K562 (cell line): Measurements from ENCODE around the gene ACTRT2. TPM values are rescaled to one million over a fixed set of nuclear protein-coding genes. Genes with fewer than 3 reads are reported as not detected.

Experiments used
- ATAC-seq: fragments of 200-7000 bp; cut with Tn5 transposase; 3 replicates; pipeline ENCODE4 v1.9.1; 2020; ENCODE audit warnings: moderate library complexity
- BruUV-seq: library from RNA; stranded (reverse); fragments of 400-500 nt; replicated peaks from 2 replicates; lab custom pipeline; 2021; lab: Mats Ljungman, UMichigan
- CTCF ChIA-PET: fragments of 300-600 bp; formaldehyde crosslinking; extraction: SDS; loops from one replicate; lab custom pipeline; 2021; ENCODE audit warnings: low intra/inter-chr PET ratio; lab: Yijun Ruan, JAX
- POLR2A ChIA-PET: fragments of 300-600, 350-650 bp; sonication (Branson Sonifier 250); formaldehyde crosslinking; extraction: SDS; loops from one replicate; lab custom pipeline; 2021; ENCODE audit warnings: antibody characterized with exemption, inconsistent platforms; lab: Yijun Ruan, JAX
- DNase-seq, 4 experiments: peaks; one replicate each; pipeline versions ENCODE4 v3.0.0 to v3.0.0-alpha.2; 2011 to 2018; ENCODE audit warnings: low spot score in 3 of 4, mixed read lengths in 3 of 4; ENCODE audit errors: extremely low read depth in 1 of 4
- FAIRE-seq: peaks from 2 replicates; lab custom pipeline; 2011; peaks lifted over from hg19 to GRCh38; lab: Jason Lieb, UNC
- H2AFZ ChIP-seq: 2 replicates; pipeline ENCODE4 v1.6.0; 2011; ENCODE audit warnings: low read depth, low read length, control low read depth, inconsistent platforms
- H3K27ac ChIP-seq: fragments of 200-600 bp; 3 replicates; pipeline ENCODE4 v1.8.0; 2011; ENCODE audit warnings: low read depth, mild to moderate bottlenecking, control low read depth, inconsistent platforms, low read length, moderate library complexity, mixed read lengths; ENCODE audit errors: extremely low read depth
- H3K27me3 ChIP-seq, 2 experiments: fragments of 300-600 bp in 1 of 2; 2 replicates in 1 of 2; 3 replicates in 1 of 2; pipeline versions ENCODE4 v1.6.0 to v1.8.0; 2011; ENCODE audit warnings: inconsistent platforms in 2 of 2, low read length in 2 of 2, mild to moderate bottlenecking in 1 of 2, mixed read lengths in 1 of 2, moderate library complexity in 1 of 2; ENCODE audit not compliant: control insufficient read depth in 2 of 2, insufficient read depth in 2 of 2
- H3K36me3 ChIP-seq: fragments of 300-600 bp; 3 replicates; pipeline ENCODE4 v1.8.0; 2011; ENCODE audit warnings: mild to moderate bottlenecking, low read length, inconsistent platforms; ENCODE audit not compliant: control insufficient read depth, insufficient read depth
- H3K4me1 ChIP-seq, 2 experiments: fragments of 200-600 bp in 1 of 2; replicated peaks in 1 of 2; 2 replicates in 1 of 2; 3 replicates in 1 of 2; pipeline versions ENCODE4 v1.5.1 to v1.8.0; 2011; ENCODE audit warnings: inconsistent platforms in 2 of 2, low read length in 2 of 2, mild to moderate bottlenecking in 1 of 2, mixed read lengths in 1 of 2, moderate library complexity in 1 of 2; ENCODE audit not compliant: control insufficient read depth in 2 of 2, insufficient read depth in 2 of 2
- H3K4me2 ChIP-seq: 2 replicates; pipeline ENCODE4 v1.6.1; 2011; ENCODE audit warnings: low read length, control low read depth, inconsistent platforms, mixed read lengths; ENCODE audit not compliant: insufficient read depth
- H3K4me3 ChIP-seq: fragments of 200-600 bp; sonication (generic), shearing (Covaris generic); 2 replicates; pipeline ENCODE4 v1.5.1; 2016; ENCODE audit warnings: control low read depth, inconsistent platforms
- H3K79me2 ChIP-seq: fragments of 200-600 bp; 3 replicates; pipeline ENCODE4 v1.8.0; 2011; ENCODE audit warnings: low read length, inconsistent platforms; ENCODE audit not compliant: control insufficient read depth, insufficient read depth
- H3K9ac ChIP-seq, 2 experiments: 2 replicates each; pipeline versions ENCODE4 v1.6.0 to v1.6.1; 2011; ENCODE audit warnings: low read depth in 2 of 2, low read length in 2 of 2, control low read depth in 1 of 2, inconsistent platforms in 1 of 2, mild to moderate bottlenecking in 1 of 2, mixed read lengths in 1 of 2; ENCODE audit not compliant: insufficient read depth in 1 of 2
- H3K9me1 ChIP-seq: one replicate; pipeline ENCODE4 v1.6.0; 2011; ENCODE audit warnings: inconsistent platforms, mild to moderate bottlenecking, low read length, moderate library complexity; ENCODE audit not compliant: control insufficient read depth, insufficient read depth
- H3K9me3 ChIP-seq: replicated peaks from 2 replicates; pipeline ENCODE4 v1.5.1; 2011; ENCODE audit warnings: low read depth, low read length, inconsistent platforms; ENCODE audit not compliant: control insufficient read depth, insufficient read depth
- H4K20me1 ChIP-seq: replicated peaks from 2 replicates; pipeline ENCODE4 v1.6.1; 2011; ENCODE audit warnings: low read length, inconsistent platforms, mixed read lengths; ENCODE audit not compliant: control insufficient read depth, insufficient read depth
- ATF6 ChIP-seq: sonication (generic); formaldehyde crosslinking; IDR thresholded peaks from 2 replicates; pipeline ENCODE4 v1.4.0; 2020; ENCODE audit warnings: mild to moderate bottlenecking, missing genetic modification reagents
- ZNF232 ChIP-seq: sonication (generic); formaldehyde crosslinking; IDR thresholded peaks from 2 replicates; pipeline ENCODE4 v1.8.0; 2022; ENCODE audit warnings: mild to moderate bottlenecking, missing genetic modification reagents
- ZNF551 ChIP-seq: fragments of 250-450 bp; sonication (Bioruptor Pico); IDR thresholded peaks from 2 replicates; pipeline ENCODE4 v1.5.0; 2021; ENCODE audit warnings: mild to moderate bottlenecking, moderate library complexity
- WGBS: fragments of 100-300 bp; shearing (Covaris generic); methylation state at CpG from one replicate; pipeline ENCODE4 v1.1.6; 2016; ENCODE audit warnings: low coverage, mixed read lengths; ENCODE audit not compliant: insufficient coverage; ENCODE audit errors: missing lambda C conversion rate; 5-methylcytosine and 5-hydroxymethylcytosine counted together
- in situ Hi-C: fragments of 300-500 bp; cut with MboI; formaldehyde crosslinking; loops from 4 replicates; pipeline ENCODE4 v1.15.0; 2018; ENCODE audit warnings: inconsistent platforms, mixed read lengths
- intact Hi-C: fragments of 100-400 bp; cut with micrococcal nuclease; formaldehyde crosslinking; loops from 2 replicates; pipeline ENCODE4 v1.14.2; 2022
- polyA plus RNA-seq, 8 experiments: library from polyadenylated mRNA; depleted of rRNA in 4 of 8; stranded (reverse) in 5 of 8; unstranded in 3 of 8; fragments of >200 nt; fragmentation: Nextera tagmentation in 2 of 8; fragmentation: Illumina TruSeq in 1 of 8; extraction: Ambion mirVana in 2 of 8; extraction: Trizol in 1 of 8; gene quantifications; 2 replicates each; pipeline versions ENCODE4 v1.2.1 to v1.2.3, GENCODE V29; 2011 to 2014; ENCODE audit warnings: inconsistent platforms in 1 of 8, missing spikeins in 1 of 8
- total RNA-seq, 7 experiments: library from RNA; depleted of rRNA in 6 of 7; stranded (reverse); fragments of >200 nt in 6 of 7; fragmentation: Illumina TruSeq in 2 of 7; extraction: Trizol in 2 of 7; gene quantifications; 2 replicates each; pipeline versions ENCODE4 v1.2.1 to v1.2.3, GENCODE V29; 2011 to 2021; ENCODE audit warnings: low replicate concordance in 1 of 7
- TF ChIP-seq, protein P1 (sequence below): sonication (generic); formaldehyde crosslinking; IDR thresholded peaks from 2 replicates; pipeline ENCODE4 v1.8.1; 2023; ENCODE audit warnings: mild to moderate bottlenecking, missing genetic modification reagents
- TF ChIP-seq, protein P2 (sequence below), 2 experiments: fragments of 450-650 bp in 1 of 2; sonication (generic) in 1 of 2; formaldehyde crosslinking in 1 of 2; IDR thresholded peaks; 2 replicates each; pipeline versions ENCODE4 v1.7.1 to v1.9.0; 2016 to 2022; ENCODE audit warnings: inconsistent platforms in 1 of 2, mild to moderate bottlenecking in 1 of 2, missing genetic modification reagents in 1 of 2

Gene ACTRT2
- total and polyA plus RNA-seq, 9 of the 15 experiments (the other 6 are each of a cell fraction or from before 2014, with no cell fraction given): not detected

DNA sequence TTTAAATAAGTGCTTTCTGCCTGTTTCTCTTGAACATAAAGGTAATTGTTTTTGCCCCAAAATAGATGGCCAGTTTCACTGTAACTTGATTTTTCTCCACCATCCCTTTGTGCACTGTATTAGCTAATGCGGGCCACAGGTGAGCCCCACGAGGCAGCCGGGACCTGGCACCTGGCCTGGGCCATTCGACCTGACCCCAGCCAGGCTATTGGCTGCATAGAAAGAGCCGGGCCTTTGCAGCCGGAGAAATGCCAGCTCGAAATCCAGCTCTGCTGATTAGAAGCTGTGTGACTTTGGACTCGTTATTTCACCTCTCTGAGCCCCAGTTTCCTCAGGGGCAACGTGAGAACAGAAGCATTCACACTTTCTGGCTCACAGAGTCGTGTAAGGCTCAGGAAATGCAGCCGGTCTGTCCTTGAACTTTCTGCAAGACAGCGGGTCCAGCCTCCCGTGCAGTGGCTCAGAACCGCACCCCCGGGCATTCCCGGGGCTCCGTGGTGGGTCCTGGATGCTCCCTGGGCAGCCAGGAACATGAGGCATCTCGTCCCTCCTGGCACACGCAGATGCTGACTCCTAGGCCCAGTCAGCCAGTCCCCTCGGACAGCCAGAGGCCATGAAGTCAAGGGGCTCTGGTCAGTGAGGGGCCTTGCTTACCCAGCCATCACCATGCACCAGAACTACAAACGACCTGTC, 37.4 kb upstream of the ACTRT2 start:
- no peak for ATAC-seq
- FAIRE-seq: no peak
- no peak for DNase-seq
- Histone ChIP-seq H3K9me1 (no peaks in the 10 kb centered on the region), H3K4me2 (no peak overlapping the region), H3K9ac (no peak overlapping the region), H3K4me3 (no peak overlapping the region), H3K9me3 (no peaks in the 10 kb centered on the region), H2AFZ (no peak overlapping the region), H3K27me3 (peaks cover 13 to 40% of the 10 kb centered on the region in 2 experiments; a peak in 4 of 5 replicates), H3K27ac (no peak overlapping the region), H3K79me2 (no peaks in the 10 kb centered on the region), H3K4me1 (no peaks in the 10 kb centered on the region; a peak in 1 of 5 replicates), H3K36me3 (no peaks in the 10 kb centered on the region), H4K20me1 (no peaks in the 10 kb centered on the region; the same call in 1 of the 2 replicates)
- CTCF ChIA-PET: no interaction called here
- BruUV-seq: no TSS peak
- TF ChIP-seq, protein P1, sequence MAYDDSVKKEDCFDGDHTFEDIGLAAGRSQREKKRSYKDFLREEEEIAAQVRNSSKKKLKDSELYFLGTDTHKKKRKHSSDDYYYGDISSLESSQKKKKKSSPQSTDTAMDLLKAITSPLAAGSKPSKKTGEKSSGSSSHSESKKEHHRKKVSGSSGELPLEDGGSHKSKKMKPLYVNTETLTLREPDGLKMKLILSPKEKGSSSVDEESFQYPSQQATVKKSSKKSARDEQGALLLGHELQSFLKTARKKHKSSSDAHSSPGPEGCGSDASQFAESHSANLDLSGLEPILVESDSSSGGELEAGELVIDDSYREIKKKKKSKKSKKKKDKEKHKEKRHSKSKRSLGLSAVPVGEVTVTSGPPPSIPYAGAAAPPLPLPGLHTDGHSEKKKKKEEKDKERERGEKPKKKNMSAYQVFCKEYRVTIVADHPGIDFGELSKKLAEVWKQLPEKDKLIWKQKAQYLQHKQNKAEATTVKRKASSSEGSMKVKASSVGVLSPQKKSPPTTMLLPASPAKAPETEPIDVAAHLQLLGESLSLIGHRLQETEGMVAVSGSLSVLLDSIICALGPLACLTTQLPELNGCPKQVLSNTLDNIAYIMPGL (CRISPR knock-in tag): no peak
- TF ChIP-seq ZNF232 (CRISPR knock-in tag): no peak
- TF ChIP-seq, protein P2, sequence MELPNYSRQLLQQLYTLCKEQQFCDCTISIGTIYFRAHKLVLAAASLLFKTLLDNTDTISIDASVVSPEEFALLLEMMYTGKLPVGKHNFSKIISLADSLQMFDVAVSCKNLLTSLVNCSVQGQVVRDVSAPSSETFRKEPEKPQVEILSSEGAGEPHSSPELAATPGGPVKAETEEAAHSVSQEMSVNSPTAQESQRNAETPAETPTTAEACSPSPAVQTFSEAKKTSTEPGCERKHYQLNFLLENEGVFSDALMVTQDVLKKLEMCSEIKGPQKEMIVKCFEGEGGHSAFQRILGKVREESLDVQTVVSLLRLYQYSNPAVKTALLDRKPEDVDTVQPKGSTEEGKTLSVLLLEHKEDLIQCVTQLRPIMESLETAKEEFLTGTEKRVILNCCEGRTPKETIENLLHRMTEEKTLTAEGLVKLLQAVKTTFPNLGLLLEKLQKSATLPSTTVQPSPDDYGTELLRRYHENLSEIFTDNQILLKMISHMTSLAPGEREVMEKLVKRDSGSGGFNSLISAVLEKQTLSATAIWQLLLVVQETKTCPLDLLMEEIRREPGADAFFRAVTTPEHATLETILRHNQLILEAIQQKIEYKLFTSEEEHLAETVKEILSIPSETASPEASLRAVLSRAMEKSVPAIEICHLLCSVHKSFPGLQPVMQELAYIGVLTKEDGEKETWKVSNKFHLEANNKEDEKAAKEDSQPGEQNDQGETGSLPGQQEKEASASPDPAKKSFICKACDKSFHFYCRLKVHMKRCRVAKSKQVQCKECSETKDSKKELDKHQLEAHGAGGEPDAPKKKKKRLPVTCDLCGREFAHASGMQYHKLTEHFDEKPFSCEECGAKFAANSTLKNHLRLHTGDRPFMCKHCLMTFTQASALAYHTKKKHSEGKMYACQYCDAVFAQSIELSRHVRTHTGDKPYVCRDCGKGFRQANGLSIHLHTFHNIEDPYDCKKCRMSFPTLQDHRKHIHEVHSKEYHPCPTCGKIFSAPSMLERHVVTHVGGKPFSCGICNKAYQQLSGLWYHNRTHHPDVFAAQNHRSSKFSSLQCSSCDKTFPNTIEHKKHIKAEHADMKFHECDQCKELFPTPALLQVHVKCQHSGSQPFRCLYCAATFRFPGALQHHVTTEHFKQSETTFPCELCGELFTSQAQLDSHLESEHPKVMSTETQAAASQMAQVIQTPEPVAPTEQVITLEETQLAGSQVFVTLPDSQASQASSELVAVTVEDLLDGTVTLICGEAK (IDR thresholded peaks at IDR 0.05): no peak
- TF ChIP-seq, protein P2 (CRISPR knock-in tag; IDR thresholded peaks at IDR 0.05): no peak
- no peak for TF ChIP-seq ZNF551 (CRISPR knock-in tag)
- TF ChIP-seq ATF6: no peak
- 2% methylated on average over 20 of the region's 21 CpGs for WGBS
- intact Hi-C loops (no loop called here), in situ Hi-C loops (no loop called here)
- POLR2A ChIA-PET: interaction anchor here (0.6 to 1.3 kb wide), 2 partner anchors 15 to 16 kb away, joined by 3 to 6 read pairs; no protein-coding TSS in a partner anchor
